LHCN-M2 (cell line): ENCODE data around the gene ATG5. TPM values are rescaled to one million over a fixed set of nuclear protein-coding genes. Genes with fewer than 3 reads are reported as not detected.
A peak's percentile ranks its signal among the peaks of the same experiment; 100 is the strongest.

ENCODE experiments used
- DNase-seq: peaks from one replicate; pipeline ENCODE4 v3.0.0-alpha.2; 2012; ENCODE audit warnings: low read depth
- total RNA-seq: library from RNA; depleted of rRNA; stranded (reverse); fragments of >200 nt; gene quantifications from 2 replicates; pipeline ENCODE4 v1.2.3, GENCODE V29; 2014

The ATG5 gene
- total RNA-seq, 1 experiment from 2014 or later = 47.4 TPM

GRCh38 chr6:106225581-106225980 lies 100.0 kb downstream of the ATG5 start:
- DNase-seq = no peak

- DNase-seq = peak; percentile 59
Measured at GRCh38 chr6:106223300-106223930, 102.1 kb downstream of the ATG5 start.

GRCh38 chr6:106220485-106220884 lies 105.1 kb downstream of the ATG5 start:
- DNase-seq = no peak

GRCh38 chr6:106216527-106216926 lies 109.0 kb downstream of the ATG5 start:
- DNase-seq = no peak

- DNase-seq = no peak
Measured at GRCh38 chr6:106215608-106216007, 110.0 kb downstream of the ATG5 start.

GRCh38 chr6:106214531-106214930 lies 111.0 kb downstream of the ATG5 start:
- no peak for DNase-seq

GRCh38 chr6:106213660-106214289 lies 111.8 kb downstream of the ATG5 start:
- no peak for DNase-seq

- no peak for DNase-seq
Measured at GRCh38 chr6:106212576-106212975, 113.0 kb downstream of the ATG5 start.

- no peak for DNase-seq
Measured at GRCh38 chr6:106206905-106207304, 118.7 kb downstream of the ATG5 start.

- DNase-seq = no peak
Measured at GRCh38 chr6:106204961-106205360, 120.6 kb downstream of the ATG5 start.

- peak; percentile 86 for DNase-seq
Measured at GRCh38 chr6:106199998-106200397, 125.6 kb downstream of the ATG5 start.

- DNase-seq = no peak
Measured at GRCh38 chr6:106199331-106199730, 126.2 kb downstream of the ATG5 start.

- no peak for DNase-seq
Measured at GRCh38 chr6:106197441-106197840, 128.1 kb downstream of the ATG5 start.

GRCh38 chr6:106194949-106195921 lies 130.3 kb downstream of the ATG5 start:
- peak; percentile 49 for DNase-seq

- peak; percentile 34 for DNase-seq
Measured at GRCh38 chr6:106192824-106193223, 132.7 kb downstream of the ATG5 start.

- no peak for DNase-seq
Measured at GRCh38 chr6:106188104-106188794, 137.3 kb downstream of the ATG5 start.

- no peak for DNase-seq
Measured at GRCh38 chr6:106187424-106187982, 138.1 kb downstream of the ATG5 start.

GRCh38 chr6:106186714-106187113 lies 138.8 kb downstream of the ATG5 start:
- DNase-seq = no peak

- DNase-seq = no peak
Measured at GRCh38 chr6:106186172-106186571, 139.4 kb downstream of the ATG5 start.

- no peak for DNase-seq
Measured at GRCh38 chr6:106185615-106186014, 139.9 kb downstream of the ATG5 start.

- no peak for DNase-seq
Measured at GRCh38 chr6:106184629-106185028, 140.9 kb downstream of the ATG5 start.
